Stimulated activated naive CD8-positive, alpha-beta T cell treated with anti-CD3 and anti-CD28 coated beads, Interleukin-15, Interleukin-2, amounts not matched to agents 100 U/mL and 50 U/mL, for 24 hours (primary cell): ENCODE data around the gene NBPF1.
"Not testable (repeated sequence)": the region's sequence is repeated elsewhere in the genome, so short reads cannot be mapped to it uniquely, and the experiment has no call there.

Experiments
- ATAC-seq: fragments of 150-1000 bp; cut with Tn5 transposase; one replicate; pipeline ENCODE4 v1.10.0; 2021
- DNase-seq: peaks from one replicate; pipeline ENCODE4 v3.0.0; 2021

The NBPF1 gene

GRCh38 chr1:16605532-16606505, 7.5 kb downstream of the NBPF1 start:
- no peak for DNase-seq
- no peak for ATAC-seq

GRCh38 chr1:16605213-16605525, 8.2 kb downstream of the NBPF1 start:
- ATAC-seq, result no peak
- no peak for DNase-seq

DNA sequence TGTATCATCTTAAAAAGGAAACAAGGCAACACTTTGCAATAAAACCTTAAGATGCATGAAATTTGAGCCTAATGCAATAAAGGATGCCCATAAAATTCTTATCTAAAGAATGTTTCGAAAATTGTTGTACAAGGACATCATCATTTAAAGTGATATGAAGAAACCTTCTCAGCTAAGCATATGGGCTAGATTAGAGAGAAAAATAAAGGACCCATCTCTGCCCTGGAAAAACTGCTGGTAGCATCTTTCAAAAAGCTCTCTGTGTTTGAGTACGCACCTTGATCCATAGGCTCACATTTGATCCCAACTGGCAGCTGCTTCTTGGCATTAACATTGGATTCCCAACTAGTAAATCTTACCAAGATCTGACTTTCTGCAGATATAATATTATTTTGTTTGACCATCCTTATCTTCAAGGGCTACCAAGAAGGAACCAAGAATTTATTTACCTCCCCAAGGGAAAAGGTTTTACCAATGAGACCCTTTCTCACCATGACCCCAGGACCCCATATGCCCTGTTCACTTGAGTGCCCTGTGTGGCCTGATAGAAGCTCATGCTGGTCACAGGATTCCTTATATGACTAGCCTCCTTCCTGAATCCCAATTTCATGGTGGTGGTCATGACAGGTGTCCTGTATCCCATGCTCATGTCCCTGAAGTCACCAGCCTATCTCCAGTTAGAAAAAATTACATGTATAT, 8.7 kb downstream of the NBPF1 start:
- ATAC-seq, DNase-seq: not testable (repeated sequence)

DNA sequence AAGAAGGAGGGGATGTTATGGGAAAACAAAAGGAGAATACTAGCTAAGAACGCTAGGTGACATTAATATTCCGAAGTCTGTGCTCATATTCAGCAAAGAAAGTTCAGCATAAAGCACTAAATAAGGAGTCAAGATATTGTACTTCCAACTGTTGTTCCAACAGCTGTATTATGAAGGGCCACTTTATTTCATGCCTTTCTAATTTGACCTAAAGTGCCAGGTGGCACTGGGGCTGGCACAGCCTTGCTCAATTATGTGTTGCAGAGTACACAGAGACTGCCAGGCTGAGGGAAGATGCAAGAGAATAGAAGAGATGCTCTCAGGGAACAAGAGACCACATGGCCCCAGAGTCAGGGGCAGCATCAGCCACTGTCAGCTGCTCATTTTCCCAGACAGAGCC, 9.7 kb downstream of the NBPF1 start:
- DNase-seq, ATAC-seq: not testable (repeated sequence)

- not testable (repeated sequence) for DNase-seq
- peak; percentile 71 for ATAC-seq
Measured at GRCh38 chr1:16602336-16603011, 10.9 kb downstream of the NBPF1 start.

- ATAC-seq, DNase-seq: not testable (repeated sequence)
Measured at GRCh38 chr1:16600855-16601786, 12.2 kb downstream of the NBPF1 start.

GRCh38 chr1:16599326-16599725, 14.0 kb downstream of the NBPF1 start:
- not testable (repeated sequence) for ATAC-seq, DNase-seq

- ATAC-seq, DNase-seq: not testable (repeated sequence)
Measured at GRCh38 chr1:16595216-16595615, 18.1 kb downstream of the NBPF1 start.

DNA sequence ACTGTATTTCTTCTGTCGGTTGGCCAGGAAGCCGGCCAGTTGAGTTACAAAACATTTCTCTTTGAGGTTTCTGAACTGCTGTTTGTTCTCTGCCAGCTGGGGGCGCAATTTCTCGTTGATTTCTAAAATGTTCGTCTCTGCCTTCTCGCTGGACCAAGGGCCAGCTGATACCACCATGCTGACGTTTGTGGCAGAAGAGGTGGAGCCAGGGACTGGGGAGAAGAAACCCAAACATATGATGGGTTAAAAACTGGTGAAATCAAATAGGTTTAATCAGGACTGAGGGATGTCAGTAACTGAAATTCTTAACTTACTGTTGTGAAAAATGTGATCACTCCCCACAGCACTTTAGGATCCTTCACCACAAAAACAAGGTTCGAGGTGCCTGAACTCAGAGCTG, 21.5 kb downstream of the NBPF1 start:
- ATAC-seq, result not testable (repeated sequence)

GRCh38 chr1:16588081-16588480, 25.3 kb downstream of the NBPF1 start:
- not testable (repeated sequence) for ATAC-seq, DNase-seq

More for the DNA sequence above, 21.5 kb downstream of the NBPF1 start:
- not testable (repeated sequence) for DNase-seq

- not testable (repeated sequence) for ATAC-seq, DNase-seq
Measured at GRCh38 chr1:16587639-16588038, 25.7 kb downstream of the NBPF1 start.

- not testable (repeated sequence) for DNase-seq, ATAC-seq
Measured at GRCh38 chr1:16565324-16565723, 48.0 kb downstream of the NBPF1 start.

DNA sequence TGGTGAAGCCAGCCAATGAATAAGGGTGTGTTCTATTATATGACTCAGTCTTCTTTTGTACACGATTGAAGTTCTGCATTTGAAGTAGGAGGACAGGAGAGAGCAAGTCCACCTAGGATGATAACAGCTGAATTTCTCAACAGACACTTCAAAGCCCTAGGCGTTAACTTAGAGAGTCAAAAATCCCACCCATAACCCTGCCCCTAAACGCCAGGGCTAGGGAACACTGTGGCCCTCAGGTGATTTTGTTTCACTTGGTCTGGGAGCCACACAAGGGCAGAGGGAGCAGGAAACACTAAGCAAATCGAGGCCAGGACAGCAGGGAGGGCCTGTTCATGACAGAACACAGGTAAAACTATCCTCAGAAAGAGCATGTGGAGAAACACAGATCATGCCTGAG, 52.3 kb downstream of the NBPF1 start:
- ATAC-seq, DNase-seq: not testable (repeated sequence)

- not testable (repeated sequence) for DNase-seq, ATAC-seq
Measured at GRCh38 chr1:16560498-16560897, 52.9 kb downstream of the NBPF1 start.

GRCh38 chr1:16559688-16560087, 53.7 kb downstream of the NBPF1 start:
- DNase-seq, ATAC-seq: not testable (repeated sequence)

DNA sequence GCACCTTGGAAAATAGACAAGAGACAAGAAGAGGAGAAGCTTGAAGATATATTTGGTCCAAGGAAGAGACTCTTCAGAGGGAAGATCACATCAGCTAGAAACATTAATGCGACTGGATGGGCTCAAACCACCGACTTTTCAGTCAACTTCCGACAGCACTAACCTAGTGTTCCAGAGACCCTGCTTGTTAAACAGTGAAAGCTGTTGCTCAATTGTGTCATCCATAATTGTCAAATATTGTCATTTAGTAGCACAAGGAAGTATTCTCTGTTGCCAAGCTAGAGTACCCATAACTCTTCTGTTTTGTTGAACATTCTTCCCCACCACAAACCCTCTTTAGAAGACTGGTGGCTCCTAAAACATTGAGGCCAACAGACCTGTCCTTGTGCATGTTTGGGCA, 56.3 kb downstream of the NBPF1 start:
- not testable (repeated sequence) for ATAC-seq, DNase-seq

DNA sequence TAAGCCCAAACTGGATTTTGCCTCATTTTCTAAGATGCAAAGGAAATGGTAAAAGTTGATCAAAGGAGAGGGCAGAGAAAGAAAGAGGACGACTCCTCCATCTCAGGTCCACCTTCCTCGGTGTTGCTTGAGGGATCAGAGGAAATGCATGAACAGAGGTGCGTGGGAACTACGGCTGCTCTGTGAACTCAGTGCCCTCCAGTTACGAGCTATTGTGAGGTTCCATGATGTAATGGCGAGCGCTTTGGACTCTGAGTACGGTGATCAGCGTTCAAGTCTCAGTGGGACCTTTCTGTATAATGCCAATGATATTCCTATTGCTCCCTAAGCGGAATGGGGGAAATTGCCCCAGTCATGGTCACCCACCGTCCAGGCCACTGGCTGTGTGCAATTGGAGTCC, 60.1 kb downstream of the NBPF1 start:
- not testable (repeated sequence) for ATAC-seq, DNase-seq

- ATAC-seq, result not testable (repeated sequence)
Measured at GRCh38 chr1:16550212-16550918, 63.0 kb downstream of the NBPF1 start.

DNA sequence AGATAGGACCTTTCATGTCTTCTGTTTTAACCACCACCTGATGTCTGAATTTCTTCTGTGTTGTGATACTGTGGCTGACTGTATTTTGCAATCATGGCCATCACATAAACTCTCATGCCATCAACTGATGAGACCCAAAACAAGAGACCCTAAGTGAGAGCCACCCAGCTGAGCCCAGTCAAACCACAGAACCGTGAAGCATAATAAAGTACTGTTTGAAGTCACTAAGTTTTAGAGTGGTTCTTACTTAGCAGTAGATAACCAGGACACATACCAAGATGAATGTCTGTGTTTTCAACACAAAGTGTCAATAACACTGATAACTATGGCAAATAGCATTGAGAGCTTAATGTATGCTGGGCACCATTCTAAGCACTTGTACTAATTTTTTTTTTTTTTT, 63.8 kb downstream of the NBPF1 start:
- not testable (repeated sequence) for ATAC-seq, DNase-seq

More at GRCh38 chr1:16550212-16550918, 63.0 kb downstream of the NBPF1 start:
- not testable (repeated sequence) for DNase-seq
